RWPE1 (cell line): ENCODE data around the gene LRTM2.

ENCODE experiments used
- CTCF ChIA-PET: fragments of 350-600 bp; sonication (Branson Sonifier 250); formaldehyde crosslinking; extraction: SDS; loops from one replicate; lab custom pipeline; 2021; lab: Yijun Ruan, JAX
- POLR2A ChIA-PET: fragments of 400-600 bp; formaldehyde crosslinking; extraction: SDS; loops from one replicate; lab custom pipeline; 2020; ENCODE audit warnings: antibody characterized with exemption; ENCODE audit not compliant: low non-redundant PET; lab: Yijun Ruan, JAX
- DNase-seq: peaks from one replicate; pipeline ENCODE4 v3.0.0; 2012; ENCODE audit warnings: low spot score
- H3K27ac ChIP-seq: fragments of 450-650 bp; 2 replicates; pipeline ENCODE4 v1.5.1; 2017
- TF ChIP-seq, protein P1 (sequence below): fragments of 450-650 bp; conservative IDR thresholded peaks from 2 replicates; pipeline ENCODE4 v1.5.1; 2017; ENCODE audit warnings: low read depth, mild to moderate bottlenecking

Gene LRTM2

DNA sequence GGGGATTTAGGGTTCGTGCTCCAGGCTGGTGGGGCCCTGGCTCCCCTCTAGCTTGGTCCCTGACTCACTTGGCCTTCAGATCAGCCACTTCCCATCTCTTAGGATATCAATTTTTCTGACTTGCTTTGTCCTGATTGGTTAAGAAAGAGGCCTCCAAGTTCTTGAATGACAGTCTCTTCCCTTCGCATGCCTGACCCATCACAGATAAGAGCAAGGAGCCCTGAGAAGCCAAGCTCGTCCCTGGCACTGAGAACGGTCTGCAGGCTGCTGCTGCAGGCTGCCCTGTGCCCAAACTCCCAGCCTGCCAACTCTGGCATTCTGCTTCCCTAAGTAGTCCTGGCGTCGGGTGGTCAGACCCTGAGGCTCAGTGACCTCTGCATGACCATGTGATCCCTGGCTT lies 794 bp upstream of the LRTM2 start:
- ChIA-PET CTCF (no interaction called here), POLR2A (no interaction called here)
- TF ChIP-seq, protein P1, sequence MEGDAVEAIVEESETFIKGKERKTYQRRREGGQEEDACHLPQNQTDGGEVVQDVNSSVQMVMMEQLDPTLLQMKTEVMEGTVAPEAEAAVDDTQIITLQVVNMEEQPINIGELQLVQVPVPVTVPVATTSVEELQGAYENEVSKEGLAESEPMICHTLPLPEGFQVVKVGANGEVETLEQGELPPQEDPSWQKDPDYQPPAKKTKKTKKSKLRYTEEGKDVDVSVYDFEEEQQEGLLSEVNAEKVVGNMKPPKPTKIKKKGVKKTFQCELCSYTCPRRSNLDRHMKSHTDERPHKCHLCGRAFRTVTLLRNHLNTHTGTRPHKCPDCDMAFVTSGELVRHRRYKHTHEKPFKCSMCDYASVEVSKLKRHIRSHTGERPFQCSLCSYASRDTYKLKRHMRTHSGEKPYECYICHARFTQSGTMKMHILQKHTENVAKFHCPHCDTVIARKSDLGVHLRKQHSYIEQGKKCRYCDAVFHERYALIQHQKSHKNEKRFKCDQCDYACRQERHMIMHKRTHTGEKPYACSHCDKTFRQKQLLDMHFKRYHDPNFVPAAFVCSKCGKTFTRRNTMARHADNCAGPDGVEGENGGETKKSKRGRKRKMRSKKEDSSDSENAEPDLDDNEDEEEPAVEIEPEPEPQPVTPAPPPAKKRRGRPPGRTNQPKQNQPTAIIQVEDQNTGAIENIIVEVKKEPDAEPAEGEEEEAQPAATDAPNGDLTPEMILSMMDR = no peak
- no peak for DNase-seq
- no peak overlapping the region for H3K27ac ChIP-seq

DNA sequence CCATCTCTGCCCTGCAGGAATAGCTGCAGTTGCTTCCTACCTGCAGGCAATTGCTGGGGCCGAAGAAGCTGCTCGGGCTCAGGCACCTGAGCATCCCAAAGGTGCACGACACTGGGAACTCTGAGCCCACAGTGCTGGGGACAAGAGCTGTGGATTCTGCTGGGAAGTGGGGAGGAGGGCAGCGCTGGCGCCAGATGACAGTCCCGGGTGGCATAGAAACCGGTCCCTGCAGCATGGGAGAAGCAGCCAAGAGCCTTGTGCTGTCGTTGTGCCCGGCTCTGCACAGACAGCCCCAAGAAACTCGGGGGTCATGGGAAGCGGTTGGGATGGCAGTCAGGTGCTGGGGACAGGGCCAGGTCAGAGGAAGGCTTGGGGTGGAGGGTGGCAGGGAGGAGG lies 529 bp downstream of the LRTM2 start:
- TF ChIP-seq, protein P1 = no peak
- H3K27ac ChIP-seq = no peak overlapping the region
- DNase-seq = no peak
- CTCF ChIA-PET = interaction anchor here (0.7 kb wide), 1 partner anchor 305 kb away, joined by 3 read pairs; no protein-coding TSS in a partner anchor
- POLR2A ChIA-PET = no interaction called here

DNA sequence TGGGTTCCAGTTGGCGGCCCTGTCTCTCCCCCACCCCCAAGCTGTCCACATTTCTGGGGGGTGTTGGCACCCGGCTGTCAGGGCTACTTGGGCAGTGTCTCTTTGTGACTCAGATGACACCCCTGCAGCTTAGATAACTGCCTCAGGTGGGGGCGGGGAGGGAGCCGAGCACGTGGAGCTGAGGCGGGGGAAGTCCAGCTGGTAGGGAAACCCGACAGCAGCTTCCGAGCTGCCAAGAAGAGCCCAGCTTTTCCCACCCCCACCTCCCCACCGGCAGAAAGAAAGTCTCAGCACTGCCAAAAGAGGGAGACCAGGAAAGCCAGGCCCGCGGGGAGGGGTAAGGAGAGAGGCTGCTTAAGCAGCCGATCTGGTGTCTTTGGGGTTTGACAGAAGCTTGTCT lies 1.4 kb downstream of the LRTM2 start:
- TF ChIP-seq, protein P1 = no peak
- CTCF ChIA-PET = no interaction called here
- POLR2A ChIA-PET = interaction anchor here (0.6 kb wide), 1 partner anchor 1134 kb away, joined by 3 read pairs; no protein-coding TSS in a partner anchor

DNA sequence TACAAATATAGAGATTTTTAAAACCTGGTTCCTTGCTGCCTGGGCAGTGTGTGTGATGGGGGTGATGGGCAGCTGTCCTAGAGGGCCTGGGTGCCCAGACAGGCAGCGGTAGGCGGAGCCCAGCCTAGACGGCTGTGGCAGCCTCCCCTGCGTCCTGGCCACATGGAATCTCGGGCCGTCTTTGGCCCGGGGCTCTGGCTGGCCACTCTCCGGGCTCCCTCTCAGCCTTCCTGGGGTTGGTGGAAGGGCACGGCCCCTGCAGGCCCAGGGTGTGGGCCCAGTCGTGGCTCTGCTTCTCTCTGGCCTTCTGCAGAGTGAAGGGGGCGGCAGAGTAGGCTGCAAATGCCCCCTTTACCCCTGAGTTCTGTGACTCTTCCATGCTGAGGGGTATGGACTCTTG lies 2.3 kb downstream of the LRTM2 start:
- no peak for DNase-seq
- TF ChIP-seq, protein P1 = no peak
- H3K27ac ChIP-seq = no peak overlapping the region
- CTCF ChIA-PET = interaction anchor here (1.2 kb wide), 1 partner anchor 117 kb away, joined by 7 read pairs; no protein-coding TSS in a partner anchor
- POLR2A ChIA-PET = no interaction called here

More for the DNA sequence above, 1.4 kb downstream of the LRTM2 start:
- DNase-seq = no peak
- H3K27ac ChIP-seq = no peak overlapping the region

DNA sequence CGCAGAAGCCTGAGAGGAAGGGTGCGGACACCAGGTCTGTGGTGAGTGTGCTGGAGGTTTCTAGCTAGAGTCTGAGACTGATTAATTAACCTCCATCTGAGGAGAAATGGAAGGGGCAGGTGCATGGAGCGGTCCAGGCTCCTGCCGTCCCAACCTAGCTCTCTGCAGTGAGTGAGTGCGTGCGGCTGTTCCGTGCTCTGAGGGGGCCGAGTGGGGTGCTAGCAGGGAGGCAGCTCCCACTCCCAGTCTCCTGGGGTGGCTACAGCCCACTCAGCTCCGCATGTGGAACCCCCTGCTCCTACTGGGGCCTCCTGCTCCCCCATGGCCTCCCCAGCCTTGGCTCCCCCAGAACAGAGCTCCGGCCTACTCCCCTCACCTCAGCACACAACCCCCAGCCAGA lies 2.9 kb downstream of the LRTM2 start:
- CTCF ChIA-PET = interaction anchor here (0.6 to 1.2 kb wide), 2 partner anchors 117 to 818 kb away, joined by 3 to 7 read pairs; no protein-coding TSS in a partner anchor
- no peak for DNase-seq
- POLR2A ChIA-PET = no interaction called here
- H3K27ac ChIP-seq = no peak overlapping the region
- TF ChIP-seq, protein P1 = no peak

DNA sequence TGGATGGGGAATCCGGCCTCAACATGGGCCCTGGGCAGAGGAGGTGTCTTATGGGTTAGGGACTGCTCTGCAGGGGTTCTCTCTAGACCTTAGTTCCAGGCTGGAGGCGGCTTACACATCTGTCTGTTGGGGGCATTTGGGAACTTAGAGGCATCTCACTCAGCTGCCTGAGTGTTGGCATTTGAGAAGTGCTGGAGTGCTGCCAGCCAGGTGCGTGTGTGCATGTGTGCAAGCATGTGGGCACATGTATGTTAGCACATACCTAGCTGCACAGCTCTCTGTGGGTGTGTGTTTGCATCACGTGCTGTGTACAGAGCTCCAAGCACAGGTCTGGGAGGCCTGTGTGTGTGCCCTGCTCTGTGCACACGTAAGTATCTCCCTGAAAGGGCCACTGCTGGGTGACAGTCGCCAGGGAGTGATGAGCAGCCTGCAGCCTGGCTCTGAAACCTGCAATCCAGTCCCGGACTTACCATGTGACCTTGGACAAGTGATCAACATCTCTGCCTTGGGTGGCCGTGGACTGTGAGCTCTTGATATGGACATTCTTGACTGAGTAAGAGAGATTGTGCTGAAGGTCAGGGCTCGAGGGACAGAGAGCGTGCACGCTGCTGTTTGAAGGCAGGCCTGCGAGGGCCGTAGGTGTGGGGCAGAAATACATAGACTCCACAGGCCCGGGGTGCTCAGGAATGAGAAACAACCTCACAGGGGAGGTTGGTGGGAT lies 5.2 kb downstream of the LRTM2 start:
- DNase-seq = no peak
- TF ChIP-seq, protein P1 = no peak
- no peak overlapping the region for H3K27ac ChIP-seq
- POLR2A ChIA-PET = no interaction called here
- CTCF ChIA-PET = no interaction called here
